22Rv1 (cell line): ENCODE results near the gene PLXNB1.

Experiments used
- ZFX ChIP-seq: fragments of 450-650 bp; IDR thresholded peaks from 2 replicates; pipeline ENCODE4 v1.6.1; 2017; ENCODE audit warnings: antibody characterized with exemption, borderline replicate concordance
- TF ChIP-seq, protein P1 (sequence below): fragments of 450-650 bp; IDR thresholded peaks from 2 replicates; pipeline ENCODE4 v1.5.1; 2017; ENCODE audit warnings: mild to moderate bottlenecking

GRCh38 chr3:48472673-48472922 lies 42.7 kb upstream of the PLXNB1 start:
- TF ChIP-seq, protein P1, sequence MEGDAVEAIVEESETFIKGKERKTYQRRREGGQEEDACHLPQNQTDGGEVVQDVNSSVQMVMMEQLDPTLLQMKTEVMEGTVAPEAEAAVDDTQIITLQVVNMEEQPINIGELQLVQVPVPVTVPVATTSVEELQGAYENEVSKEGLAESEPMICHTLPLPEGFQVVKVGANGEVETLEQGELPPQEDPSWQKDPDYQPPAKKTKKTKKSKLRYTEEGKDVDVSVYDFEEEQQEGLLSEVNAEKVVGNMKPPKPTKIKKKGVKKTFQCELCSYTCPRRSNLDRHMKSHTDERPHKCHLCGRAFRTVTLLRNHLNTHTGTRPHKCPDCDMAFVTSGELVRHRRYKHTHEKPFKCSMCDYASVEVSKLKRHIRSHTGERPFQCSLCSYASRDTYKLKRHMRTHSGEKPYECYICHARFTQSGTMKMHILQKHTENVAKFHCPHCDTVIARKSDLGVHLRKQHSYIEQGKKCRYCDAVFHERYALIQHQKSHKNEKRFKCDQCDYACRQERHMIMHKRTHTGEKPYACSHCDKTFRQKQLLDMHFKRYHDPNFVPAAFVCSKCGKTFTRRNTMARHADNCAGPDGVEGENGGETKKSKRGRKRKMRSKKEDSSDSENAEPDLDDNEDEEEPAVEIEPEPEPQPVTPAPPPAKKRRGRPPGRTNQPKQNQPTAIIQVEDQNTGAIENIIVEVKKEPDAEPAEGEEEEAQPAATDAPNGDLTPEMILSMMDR = no peak
- TF ChIP-seq ZFX = no peak
